Activated CD8-positive, alpha-beta memory T cell treated with anti-CD3 and anti-CD28 coated beads, Interleukin-2, amount 50 U/mL, for 24 hours (primary cell): ENCODE data around the gene USP25.

Experiments used
- DNase-seq: peaks from one replicate; pipeline ENCODE4 v3.0.0-alpha.2; 2020; ENCODE audit errors: extremely low read depth

USP25 gene, protein sequence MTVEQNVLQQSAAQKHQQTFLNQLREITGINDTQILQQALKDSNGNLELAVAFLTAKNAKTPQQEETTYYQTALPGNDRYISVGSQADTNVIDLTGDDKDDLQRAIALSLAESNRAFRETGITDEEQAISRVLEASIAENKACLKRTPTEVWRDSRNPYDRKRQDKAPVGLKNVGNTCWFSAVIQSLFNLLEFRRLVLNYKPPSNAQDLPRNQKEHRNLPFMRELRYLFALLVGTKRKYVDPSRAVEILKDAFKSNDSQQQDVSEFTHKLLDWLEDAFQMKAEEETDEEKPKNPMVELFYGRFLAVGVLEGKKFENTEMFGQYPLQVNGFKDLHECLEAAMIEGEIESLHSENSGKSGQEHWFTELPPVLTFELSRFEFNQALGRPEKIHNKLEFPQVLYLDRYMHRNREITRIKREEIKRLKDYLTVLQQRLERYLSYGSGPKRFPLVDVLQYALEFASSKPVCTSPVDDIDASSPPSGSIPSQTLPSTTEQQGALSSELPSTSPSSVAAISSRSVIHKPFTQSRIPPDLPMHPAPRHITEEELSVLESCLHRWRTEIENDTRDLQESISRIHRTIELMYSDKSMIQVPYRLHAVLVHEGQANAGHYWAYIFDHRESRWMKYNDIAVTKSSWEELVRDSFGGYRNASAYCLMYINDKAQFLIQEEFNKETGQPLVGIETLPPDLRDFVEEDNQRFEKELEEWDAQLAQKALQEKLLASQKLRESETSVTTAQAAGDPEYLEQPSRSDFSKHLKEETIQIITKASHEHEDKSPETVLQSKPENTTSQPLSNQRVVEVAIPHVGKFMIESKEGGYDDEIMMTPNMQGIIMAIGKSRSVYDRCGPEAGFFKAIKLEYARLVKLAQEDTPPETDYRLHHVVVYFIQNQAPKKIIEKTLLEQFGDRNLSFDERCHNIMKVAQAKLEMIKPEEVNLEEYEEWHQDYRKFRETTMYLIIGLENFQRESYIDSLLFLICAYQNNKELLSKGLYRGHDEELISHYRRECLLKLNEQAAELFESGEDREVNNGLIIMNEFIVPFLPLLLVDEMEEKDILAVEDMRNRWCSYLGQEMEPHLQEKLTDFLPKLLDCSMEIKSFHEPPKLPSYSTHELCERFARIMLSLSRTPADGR

GRCh38 chr21:15729674-15730483 is at the start of gene USP25:
USP25 (plus strand) TSS chr21:15729982; CDS start chr21:15730394, 412 bp downstream.
- DNase-seq: peak; percentile 48

DNA sequence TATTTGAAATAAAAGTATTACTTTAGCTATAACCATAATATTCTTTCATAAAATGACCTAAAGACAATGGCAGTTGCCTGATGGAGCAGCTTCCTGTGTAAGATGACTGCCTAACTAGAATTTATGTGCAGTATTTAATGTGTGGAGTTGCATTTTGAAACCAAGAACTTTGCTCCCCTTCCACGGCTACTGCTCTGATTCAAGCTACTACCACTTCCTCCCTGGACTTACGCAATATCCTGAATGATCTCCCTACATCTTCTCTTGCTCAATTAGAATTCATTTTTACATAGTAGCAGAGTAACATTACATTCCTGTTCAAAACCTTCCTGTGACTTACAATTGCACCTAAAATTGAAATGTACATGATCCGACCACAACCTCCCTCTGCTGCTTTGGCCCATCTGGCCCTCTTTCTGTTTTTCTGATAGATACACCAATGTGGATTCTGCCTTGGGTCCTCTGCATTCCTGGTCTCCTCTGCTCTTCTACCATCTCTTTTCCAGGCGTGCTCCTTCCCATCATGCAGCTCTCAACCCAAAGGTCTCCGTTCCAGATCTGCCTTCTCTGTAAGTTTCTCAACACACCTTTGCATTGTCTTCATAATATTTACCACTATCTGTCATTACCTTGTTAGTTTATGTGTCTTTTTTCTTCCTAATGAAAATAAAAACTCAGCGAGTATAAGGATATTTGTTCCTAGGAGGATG is 47.4 kb upstream of the USP25 start:
- DNase-seq: no peak

GRCh38 chr21:15682977-15683376 is 46.8 kb upstream of the USP25 start:
- DNase-seq: no peak

GRCh38 chr21:15686506-15686905 is 43.3 kb upstream of the USP25 start:
- DNase-seq: no peak

DNA sequence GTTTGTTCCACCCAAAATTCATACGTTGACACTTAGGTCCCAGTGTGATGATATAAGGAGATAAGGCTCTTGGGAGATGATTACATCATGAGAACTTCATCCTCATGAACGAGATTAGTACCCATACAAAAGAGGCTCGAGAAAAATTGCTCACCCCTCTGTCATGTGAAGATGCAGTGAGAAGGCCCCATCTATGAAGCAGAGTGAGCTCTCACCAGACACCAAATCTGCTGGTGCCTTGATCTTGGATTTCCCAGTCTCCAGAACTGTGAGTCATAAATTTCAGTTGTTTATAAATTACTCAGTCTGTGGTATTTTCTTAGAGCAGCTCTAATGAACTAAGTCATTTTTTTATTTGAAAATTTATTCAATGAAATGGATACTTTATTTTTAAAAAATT is 42.6 kb upstream of the USP25 start:
- DNase-seq: no peak

DNA sequence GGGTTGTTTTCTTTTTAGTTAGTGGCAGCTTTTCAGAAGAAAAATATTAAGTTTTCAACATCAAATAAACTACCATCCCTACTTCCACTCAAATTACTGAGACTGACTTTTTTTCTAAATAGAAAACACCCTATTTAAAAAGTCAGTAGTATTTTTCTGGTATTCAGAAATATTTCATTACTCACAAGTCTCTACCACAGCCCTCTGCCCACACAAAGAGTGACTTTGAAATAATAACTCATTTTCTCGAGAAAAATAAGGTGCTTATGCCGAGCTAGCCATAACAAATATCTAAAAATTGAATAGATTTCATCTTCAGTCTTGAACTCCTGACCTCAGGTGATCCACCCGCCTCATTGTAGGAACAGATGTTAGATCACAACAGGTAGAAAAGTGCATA is 41.8 kb upstream of the USP25 start:
- no peak for DNase-seq

- DNase-seq: no peak
Measured at GRCh38 chr21:15688809-15689208, 41.0 kb upstream of the USP25 start.

GRCh38 chr21:15692711-15693110 is 37.1 kb upstream of the USP25 start:
- no peak for DNase-seq

DNA sequence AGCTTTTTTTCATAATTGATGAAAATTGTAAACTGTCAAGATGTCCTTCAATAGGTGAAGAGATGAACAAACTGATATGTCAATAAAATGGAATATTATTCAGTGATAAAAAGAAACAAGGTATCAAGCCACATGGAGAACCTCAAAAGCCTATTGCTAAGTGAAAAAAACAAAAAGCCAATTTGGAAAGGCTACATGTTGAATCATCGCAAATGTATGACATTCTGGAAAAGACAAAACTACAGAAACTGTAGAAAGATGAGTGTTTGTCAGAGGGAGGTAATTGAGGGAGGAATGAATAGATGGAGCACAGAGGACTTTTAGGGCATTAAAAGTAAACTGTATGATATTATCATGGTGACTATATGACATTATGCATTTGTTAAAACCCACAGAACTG is 34.5 kb upstream of the USP25 start:
- no peak for DNase-seq

DNA sequence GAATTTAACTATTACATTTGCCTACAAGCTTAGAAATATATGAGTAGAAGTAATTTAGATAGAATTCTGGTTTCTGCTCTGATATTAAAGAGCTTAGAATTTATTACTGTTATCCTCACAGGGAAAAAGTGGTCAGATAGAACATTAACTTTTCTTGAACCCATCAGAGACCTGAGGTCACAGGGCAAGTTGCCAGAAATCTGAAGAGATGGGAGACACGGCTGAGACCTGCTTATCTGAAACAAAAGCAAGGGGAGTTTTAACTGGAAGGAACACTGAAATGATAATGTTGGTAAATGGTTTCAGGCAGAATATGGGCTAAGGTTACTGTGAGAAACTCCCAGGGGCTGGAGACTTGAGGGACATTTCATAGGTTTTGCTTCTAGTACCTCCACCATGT is 28.0 kb upstream of the USP25 start:
- DNase-seq: no peak

GRCh38 chr21:15703932-15704331 is 25.9 kb upstream of the USP25 start:
- no peak for DNase-seq

DNA sequence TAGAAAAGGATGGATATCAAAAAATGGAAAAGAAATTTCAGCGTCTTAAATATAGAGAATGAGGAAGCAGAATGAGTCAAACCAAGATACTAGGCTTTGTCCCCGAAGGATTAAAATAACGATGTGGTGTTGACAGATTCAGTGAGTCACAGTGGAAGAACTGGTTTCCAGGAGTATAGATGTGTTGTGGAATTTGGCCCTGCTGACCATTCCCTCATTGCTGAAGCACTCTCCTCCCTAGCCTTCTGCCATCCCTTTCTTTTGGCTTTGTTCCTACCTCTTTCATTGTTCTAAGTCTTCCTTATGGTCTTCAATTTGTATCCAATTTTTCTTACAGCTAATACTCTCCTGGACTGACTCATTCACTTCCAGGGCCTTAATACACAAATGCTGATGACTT is 23.1 kb upstream of the USP25 start:
- no peak for DNase-seq

- no peak for DNase-seq
Measured at GRCh38 chr21:15713412-15713811, 16.4 kb upstream of the USP25 start.

DNA sequence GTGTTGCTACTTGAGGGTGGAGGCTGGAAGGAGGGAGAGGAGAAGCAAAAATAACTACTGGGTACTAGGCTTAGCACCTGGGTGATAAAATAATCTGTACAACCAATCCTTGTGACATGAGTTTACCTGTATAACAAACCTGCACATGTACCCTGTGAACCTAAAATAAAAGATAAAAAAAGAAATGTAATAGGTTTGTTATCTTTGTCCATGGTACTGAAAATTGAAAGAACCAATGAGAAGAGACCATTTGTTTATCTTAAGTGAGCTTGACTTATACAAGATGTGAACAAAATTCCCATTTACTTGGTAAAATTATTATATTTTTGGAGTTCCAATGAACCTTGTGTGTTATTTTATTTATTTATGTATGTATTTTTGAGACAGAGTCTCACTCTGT is 11.1 kb upstream of the USP25 start:
- no peak for DNase-seq

DNA sequence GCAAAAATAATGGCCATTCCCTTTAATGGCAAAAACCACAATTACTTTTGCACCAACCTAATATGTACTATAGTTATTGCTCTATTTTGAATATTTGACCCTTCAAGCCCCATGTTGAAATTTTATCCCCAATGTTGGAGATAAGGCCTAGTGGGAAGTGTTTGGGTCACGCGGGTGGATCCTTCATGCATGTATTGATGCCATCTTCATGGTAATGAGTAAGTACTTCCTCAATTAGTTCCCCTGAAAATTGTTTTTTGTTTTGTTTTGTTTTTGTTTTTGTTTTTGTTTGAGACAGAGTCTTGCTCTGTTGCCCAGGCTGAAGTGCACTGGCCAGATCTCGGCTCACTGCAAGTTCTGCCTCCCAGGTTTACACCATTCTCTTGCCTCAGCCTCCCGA is 9.8 kb upstream of the USP25 start:
- DNase-seq: no peak

DNA sequence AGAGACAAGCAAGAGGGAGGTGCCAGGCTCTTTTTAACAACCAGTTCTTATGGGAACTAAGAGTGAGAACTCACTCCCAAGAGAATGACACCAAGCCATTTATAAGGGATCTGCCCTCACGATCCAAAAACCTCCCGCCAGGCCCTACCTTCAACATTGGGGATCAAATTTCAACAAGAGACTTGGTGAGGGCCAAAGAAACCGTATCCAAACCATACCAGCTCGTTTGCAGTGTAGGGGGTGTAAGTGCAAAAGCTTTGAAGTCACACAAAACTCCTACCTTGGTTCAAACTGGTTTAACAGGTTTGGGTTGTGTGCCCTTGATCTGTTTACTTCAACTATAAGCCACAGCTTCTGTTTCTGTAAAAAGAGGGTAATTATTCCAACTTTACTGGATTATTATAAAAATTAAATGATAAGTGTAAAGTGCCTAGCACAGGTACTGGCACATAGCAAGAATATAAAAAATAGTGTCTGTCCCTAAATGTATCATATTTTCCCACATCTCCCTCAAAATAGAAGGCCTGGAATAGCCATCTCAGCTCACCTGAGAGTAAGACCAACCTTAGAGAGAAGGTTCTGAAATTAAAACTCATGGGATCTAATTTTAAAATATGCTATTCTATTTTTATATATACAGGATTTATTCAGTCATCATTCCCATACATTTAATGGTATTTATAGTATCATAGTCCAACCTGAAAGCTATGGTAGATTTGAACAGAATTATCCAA is 7.0 kb upstream of the USP25 start:
- no peak for DNase-seq

GRCh38 chr21:15725949-15726348 is 3.8 kb upstream of the USP25 start:
- DNase-seq: no peak

- no peak for DNase-seq
Measured at GRCh38 chr21:15728046-15728445, 1.7 kb upstream of the USP25 start.

GRCh38 chr21:15729346-15729673 is 472 bp upstream of the USP25 start:
- DNase-seq: no peak

GRCh38 chr21:15730484-15731242 is 881 bp downstream of the USP25 start:
- DNase-seq: no peak
